ENCODE measurements around the gene USP24. TPM values are rescaled to one million over a fixed set of nuclear protein-coding genes. Genes with fewer than 3 reads are reported as not detected.

USP24 gene
- polyA plus RNA-seq, 1 of the 3 experiments (the other 2 are of a cell fraction): 8.1 TPM

GRCh38 chr1:55138823-55139222 lies 76.3 kb downstream of the USP24 start (continued):
- TF ChIP-seq REST (IDR thresholded peaks at IDR 0.05; ENCODE audit: low read depth, low read length) (no peak), NFIC (IDR thresholded peaks at IDR 0.05; ENCODE audit: borderline replicate concordance) (no peak), USF2 (IDR thresholded peaks at IDR 0.05; ENCODE audit: borderline replicate concordance, low read depth, low read length) (no peak), ELF1 (IDR thresholded peaks at IDR 0.05) (no peak), RFX5 (IDR thresholded peaks at IDR 0.05; ENCODE audit: low read length) (no peak)

- ChIA-PET POLR2A (no interaction called here), CTCF (interaction anchor here (12.0 kb wide), 1 partner anchor 144 kb away, joined by 151 read pairs; no protein-coding TSS in a partner anchor)
- H3F3A ChIP-seq (replicated peaks; ENCODE audit: insufficient read depth): no peaks in the 10 kb centered on the region
- no peaks in the 10 kb centered on the region for H4K20me1 ChIP-seq (ENCODE audit: insufficient read depth)
- H3K4me3 ChIP-seq (ENCODE audit: low read depth in 2 of 2, low read length in 1 of 2): no peak overlapping the region
- no peak overlapping the region for H2AFZ ChIP-seq (ENCODE audit: low read depth)
- peaks cover 90 to 99% of the 10 kb centered on the region in 2 experiments for H3K36me3 ChIP-seq (replicated peaks in 1 of 2; ENCODE audit: control insufficient read depth in 1 of 2, insufficient read depth in 2 of 2, low read length in 1 of 2)
- H3K9me2 ChIP-seq: no peaks in the 10 kb centered on the region
- no peak overlapping the region for H3K9ac ChIP-seq
- no peaks in the 10 kb centered on the region for H3K4me1 ChIP-seq (ENCODE audit: control insufficient read depth in 1 of 2, insufficient read depth in 2 of 2, low read depth in 1 of 2, low read length in 1 of 2)
- H3K27ac ChIP-seq (ENCODE audit: low read depth in 2 of 2, low read length in 1 of 2): no peak overlapping the region
- no peak overlapping the region for H3K4me2 ChIP-seq
- H3K9me3 ChIP-seq: no peaks in the 10 kb centered on the region
- no peak for DNase-seq
- WGBS (ENCODE audit: low lambda C conversion rate): 94% methylated on average over 7 of the region's 7 CpGs
- no peaks in the 10 kb centered on the region for H3K27me3 ChIP-seq (ENCODE audit: insufficient read depth)
- H3K79me2 ChIP-seq (ENCODE audit: insufficient read depth): no peaks in the 10 kb centered on the region
- TF ChIP-seq JUND (IDR thresholded peaks at IDR 0.05) (no peak), MEF2A (IDR thresholded peaks at IDR 0.05; ENCODE audit: borderline replicate concordance, low read depth) (no peak), REST (IDR thresholded peaks at IDR 0.05; ENCODE audit: low read depth, low read length) (no peak), USF2 (IDR thresholded peaks at IDR 0.05; ENCODE audit: borderline replicate concordance, low read depth, low read length) (no peak), ELF1 (IDR thresholded peaks at IDR 0.05) (no peak), MAX (IDR thresholded peaks at IDR 0.05; ENCODE audit: low read depth) (no peak), FOXM1 (IDR thresholded peaks at IDR 0.05; ENCODE audit: low read depth) (no peak), MXI1 (IDR thresholded peaks at IDR 0.05; ENCODE audit: low read depth, low read length) (no peak), NRF1 (IDR thresholded peaks at IDR 0.05; ENCODE audit: low read depth, low read length) (no peak), RAD21 (IDR thresholded peaks at IDR 0.05; ENCODE audit: low read length) (no peak), TEAD4 (IDR thresholded peaks at IDR 0.05; ENCODE audit: borderline replicate concordance, insufficient read depth) (no peak)
- TF ChIP-seq, protein P1, sequence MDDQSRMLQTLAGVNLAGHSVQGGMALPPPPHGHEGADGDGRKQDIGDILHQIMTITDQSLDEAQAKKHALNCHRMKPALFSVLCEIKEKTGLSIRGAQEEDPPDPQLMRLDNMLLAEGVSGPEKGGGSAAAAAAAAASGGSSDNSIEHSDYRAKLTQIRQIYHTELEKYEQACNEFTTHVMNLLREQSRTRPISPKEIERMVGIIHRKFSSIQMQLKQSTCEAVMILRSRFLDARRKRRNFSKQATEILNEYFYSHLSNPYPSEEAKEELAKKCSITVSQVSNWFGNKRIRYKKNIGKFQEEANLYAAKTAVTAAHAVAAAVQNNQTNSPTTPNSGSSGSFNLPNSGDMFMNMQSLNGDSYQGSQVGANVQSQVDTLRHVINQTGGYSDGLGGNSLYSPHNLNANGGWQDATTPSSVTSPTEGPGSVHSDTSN (IDR thresholded peaks at IDR 0.05): no peak
- TF ChIP-seq, protein P2, sequence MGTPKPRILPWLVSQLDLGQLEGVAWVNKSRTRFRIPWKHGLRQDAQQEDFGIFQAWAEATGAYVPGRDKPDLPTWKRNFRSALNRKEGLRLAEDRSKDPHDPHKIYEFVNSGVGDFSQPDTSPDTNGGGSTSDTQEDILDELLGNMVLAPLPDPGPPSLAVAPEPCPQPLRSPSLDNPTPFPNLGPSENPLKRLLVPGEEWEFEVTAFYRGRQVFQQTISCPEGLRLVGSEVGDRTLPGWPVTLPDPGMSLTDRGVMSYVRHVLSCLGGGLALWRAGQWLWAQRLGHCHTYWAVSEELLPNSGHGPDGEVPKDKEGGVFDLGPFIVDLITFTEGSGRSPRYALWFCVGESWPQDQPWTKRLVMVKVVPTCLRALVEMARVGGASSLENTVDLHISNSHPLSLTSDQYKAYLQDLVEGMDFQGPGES (IDR thresholded peaks at IDR 0.05; ENCODE audit: low read depth, low read length): no peak
- TF ChIP-seq, protein P3, sequence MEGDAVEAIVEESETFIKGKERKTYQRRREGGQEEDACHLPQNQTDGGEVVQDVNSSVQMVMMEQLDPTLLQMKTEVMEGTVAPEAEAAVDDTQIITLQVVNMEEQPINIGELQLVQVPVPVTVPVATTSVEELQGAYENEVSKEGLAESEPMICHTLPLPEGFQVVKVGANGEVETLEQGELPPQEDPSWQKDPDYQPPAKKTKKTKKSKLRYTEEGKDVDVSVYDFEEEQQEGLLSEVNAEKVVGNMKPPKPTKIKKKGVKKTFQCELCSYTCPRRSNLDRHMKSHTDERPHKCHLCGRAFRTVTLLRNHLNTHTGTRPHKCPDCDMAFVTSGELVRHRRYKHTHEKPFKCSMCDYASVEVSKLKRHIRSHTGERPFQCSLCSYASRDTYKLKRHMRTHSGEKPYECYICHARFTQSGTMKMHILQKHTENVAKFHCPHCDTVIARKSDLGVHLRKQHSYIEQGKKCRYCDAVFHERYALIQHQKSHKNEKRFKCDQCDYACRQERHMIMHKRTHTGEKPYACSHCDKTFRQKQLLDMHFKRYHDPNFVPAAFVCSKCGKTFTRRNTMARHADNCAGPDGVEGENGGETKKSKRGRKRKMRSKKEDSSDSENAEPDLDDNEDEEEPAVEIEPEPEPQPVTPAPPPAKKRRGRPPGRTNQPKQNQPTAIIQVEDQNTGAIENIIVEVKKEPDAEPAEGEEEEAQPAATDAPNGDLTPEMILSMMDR (IDR thresholded peaks at IDR 0.05): no peak
Observed at GRCh38 chr1:55134152-55134808, 80.9 kb downstream of the USP24 start.
